ENCODE data around the gene UGT2B10. TPM values are rescaled to one million over a fixed set of nuclear protein-coding genes. Genes with fewer than 3 reads are reported as not detected.
"Not testable (repeated sequence)": the region's sequence is repeated elsewhere in the genome, so short reads cannot be mapped to it uniquely, and the experiment has no call there.

The UGT2B10 gene
- total RNA-seq, 1 experiment from 2014 or later = 0.27 TPM

DNA sequence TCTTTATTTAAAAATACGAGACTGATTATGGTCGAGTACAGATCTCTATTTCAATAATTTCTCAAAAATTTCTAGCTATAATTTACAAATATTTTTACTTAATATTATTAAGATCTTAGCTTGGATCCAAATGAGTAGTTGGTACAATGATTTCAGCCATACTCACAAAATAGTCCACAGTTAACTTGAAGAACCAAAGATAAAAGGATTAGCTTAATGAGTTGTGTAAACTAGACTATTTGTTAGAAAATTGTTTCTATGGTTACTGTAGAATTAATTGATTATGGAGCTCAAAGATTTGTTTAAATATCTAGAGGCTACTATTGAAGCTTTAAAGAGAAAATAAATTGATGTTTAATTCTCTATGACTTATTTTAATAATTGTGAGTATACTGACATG is 1.6 kb downstream of the UGT2B10 start:
- Histone ChIP-seq H3K4me3 (replicated peaks in 1 of 2; ENCODE audit: low read depth in 1 of 2, low read length in 2 of 2) (no peak overlapping the region), H4K20me1 (ENCODE audit: insufficient read depth) (no peaks in the 10 kb centered on the region), H3K36me3 (ENCODE audit: control insufficient read depth in 1 of 2, insufficient read depth in 2 of 2, low read length in 2 of 2) (no peaks in the 10 kb centered on the region), H3K9me2 (ENCODE audit: insufficient read depth) (no peaks in the 10 kb centered on the region), H3K9me3 (ENCODE audit: control insufficient read depth in 1 of 2, insufficient read depth in 1 of 2, low read depth in 1 of 2, low read length in 2 of 2) (no peaks in the 10 kb centered on the region), H3K4me1 (ENCODE audit: control insufficient read depth in 1 of 2, insufficient read depth in 2 of 2, low read length in 2 of 2) (no peaks in the 10 kb centered on the region), H3K4me2 (ENCODE audit: low read length) (no peak overlapping the region), H3K9ac (ENCODE audit: low read length) (no peak overlapping the region), H3K27me3 (ENCODE audit: insufficient read depth, low read length) (no peaks in the 10 kb centered on the region), H2AFZ (ENCODE audit: low read depth, low read length, poor library complexity, severe bottlenecking) (no peak overlapping the region), H3K27ac (ENCODE audit: low read depth, low read length) (no peak overlapping the region), H3K79me2 (ENCODE audit: insufficient read depth, low read length) (no peaks in the 10 kb centered on the region)
- BruUV-seq (replicated peaks) = no TSS peak
- DNase-seq (ENCODE audit: low read depth, low spot score) (no peak), ATAC-seq (no peak)
- POLR2A ChIA-PET = interaction anchor here (0.6 kb wide), 1 partner anchor 38 kb away, joined by 3 read pairs; no protein-coding TSS in a partner anchor
- RAD21 ChIA-PET (ENCODE audit: low non-redundant PET in 1 of 2, low total read pairs in 2 of 2, uncharacterized antibody in 2 of 2, unreplicated experiment in 2 of 2) = no interaction called here
- TF ChIP-seq YY1 (IDR thresholded peaks at IDR 0.05; ENCODE audit: extremely low read depth, insufficient replicate concordance, low read depth, low read length) = no peak
- TF ChIP-seq CBX3 (IDR thresholded peaks at IDR 0.05; ENCODE audit: low read depth) = no peak
- no peak for TF ChIP-seq EZH2phosphoT487 (IDR thresholded peaks at IDR 0.05; ENCODE audit: borderline replicate concordance)
- TF ChIP-seq ELF1 (IDR thresholded peaks at IDR 0.05; ENCODE audit: borderline replicate concordance, low read depth) = no peak
- TF ChIP-seq, protein P1, sequence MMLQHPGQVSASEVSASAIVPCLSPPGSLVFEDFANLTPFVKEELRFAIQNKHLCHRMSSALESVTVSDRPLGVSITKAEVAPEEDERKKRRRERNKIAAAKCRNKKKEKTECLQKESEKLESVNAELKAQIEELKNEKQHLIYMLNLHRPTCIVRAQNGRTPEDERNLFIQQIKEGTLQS (IDR thresholded peaks at IDR 0.05) = no peak
- TF ChIP-seq SIN3A (IDR thresholded peaks at IDR 0.05; ENCODE audit: low read depth) = no peak
- intact Hi-C loops (cut with micrococcal nuclease) = no loop called here
- CTCF ChIA-PET = no interaction called here

DNA sequence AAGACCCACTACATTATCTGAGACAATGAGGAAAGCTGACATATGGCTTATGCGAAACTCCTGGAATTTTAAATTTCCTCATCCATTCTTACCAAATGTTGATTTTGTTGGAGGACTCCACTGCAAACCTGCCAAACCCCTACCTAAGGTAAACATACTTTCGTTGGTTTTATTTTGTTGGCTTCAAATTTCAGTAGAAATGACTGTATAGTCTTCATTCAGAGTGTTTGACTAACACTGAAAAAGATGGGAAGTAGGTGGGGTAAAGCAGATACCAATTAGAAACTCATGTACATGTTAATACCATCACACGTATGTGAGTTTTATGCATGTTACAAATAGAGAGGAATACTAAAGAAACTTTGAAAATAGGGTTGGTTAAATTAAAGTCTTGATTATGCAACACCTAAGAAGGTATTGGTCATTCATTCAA is 2.3 kb downstream of the UGT2B10 start:
- intact Hi-C loops (cut with micrococcal nuclease); BruUV-seq (replicated peaks); H4K20me1 ChIP-seq (ENCODE audit: insufficient read depth); H3K27ac ChIP-seq (ENCODE audit: low read depth, low read length); H3K79me2 ChIP-seq (ENCODE audit: insufficient read depth, low read length); H3K4me2 ChIP-seq (ENCODE audit: low read length); ATAC-seq; H3K36me3 ChIP-seq (ENCODE audit: control insufficient read depth in 1 of 2, insufficient read depth in 2 of 2, low read length in 2 of 2); RAD21 ChIA-PET (ENCODE audit: low non-redundant PET in 1 of 2, low total read pairs in 2 of 2, uncharacterized antibody in 2 of 2, unreplicated experiment in 2 of 2); H3K27me3 ChIP-seq (ENCODE audit: insufficient read depth, low read length); POLR2A ChIA-PET; H3K4me3 ChIP-seq (replicated peaks in 1 of 2; ENCODE audit: low read depth in 1 of 2, low read length in 2 of 2); H3K9ac ChIP-seq (ENCODE audit: low read length); H3K4me1 ChIP-seq (ENCODE audit: control insufficient read depth in 1 of 2, insufficient read depth in 2 of 2, low read length in 2 of 2); CTCF ChIA-PET; H3K9me3 ChIP-seq (ENCODE audit: control insufficient read depth in 1 of 2, insufficient read depth in 1 of 2, low read depth in 1 of 2, low read length in 2 of 2); H2AFZ ChIP-seq (ENCODE audit: low read depth, low read length, poor library complexity, severe bottlenecking); H3K9me2 ChIP-seq (ENCODE audit: insufficient read depth); DNase-seq (ENCODE audit: low read depth, low spot score): not testable (repeated sequence)

Data from HCT116 (cell line).